ENCODE measurements around the gene ARID1A.

DNA sequence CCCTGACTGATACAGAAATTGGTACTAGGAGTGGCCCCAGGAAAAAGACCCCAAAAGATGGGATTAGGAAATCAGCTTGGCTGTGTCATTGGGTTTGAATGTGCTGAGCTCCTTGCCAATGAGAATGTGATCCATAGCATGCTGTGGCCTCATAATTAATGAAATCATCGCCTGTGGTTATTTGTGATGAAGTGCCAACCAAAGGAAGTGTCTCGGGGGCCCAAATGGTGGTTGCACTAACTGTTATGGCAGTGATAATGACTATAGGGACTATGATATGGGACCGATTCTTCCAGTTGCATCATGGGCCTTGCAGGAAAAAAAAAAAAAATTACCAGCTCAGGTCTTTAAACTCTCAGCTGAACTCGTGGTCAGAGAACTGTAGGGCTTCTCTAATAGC is 115.2 kb downstream of the ARID1A start:
- TF ChIP-seq EZH2 (IDR thresholded peaks at IDR 0.05) (no peak), EZH2phosphoT487 (IDR thresholded peaks at IDR 0.05) (no peak)
- TF ChIP-seq, protein P1, sequence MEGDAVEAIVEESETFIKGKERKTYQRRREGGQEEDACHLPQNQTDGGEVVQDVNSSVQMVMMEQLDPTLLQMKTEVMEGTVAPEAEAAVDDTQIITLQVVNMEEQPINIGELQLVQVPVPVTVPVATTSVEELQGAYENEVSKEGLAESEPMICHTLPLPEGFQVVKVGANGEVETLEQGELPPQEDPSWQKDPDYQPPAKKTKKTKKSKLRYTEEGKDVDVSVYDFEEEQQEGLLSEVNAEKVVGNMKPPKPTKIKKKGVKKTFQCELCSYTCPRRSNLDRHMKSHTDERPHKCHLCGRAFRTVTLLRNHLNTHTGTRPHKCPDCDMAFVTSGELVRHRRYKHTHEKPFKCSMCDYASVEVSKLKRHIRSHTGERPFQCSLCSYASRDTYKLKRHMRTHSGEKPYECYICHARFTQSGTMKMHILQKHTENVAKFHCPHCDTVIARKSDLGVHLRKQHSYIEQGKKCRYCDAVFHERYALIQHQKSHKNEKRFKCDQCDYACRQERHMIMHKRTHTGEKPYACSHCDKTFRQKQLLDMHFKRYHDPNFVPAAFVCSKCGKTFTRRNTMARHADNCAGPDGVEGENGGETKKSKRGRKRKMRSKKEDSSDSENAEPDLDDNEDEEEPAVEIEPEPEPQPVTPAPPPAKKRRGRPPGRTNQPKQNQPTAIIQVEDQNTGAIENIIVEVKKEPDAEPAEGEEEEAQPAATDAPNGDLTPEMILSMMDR (IDR thresholded peaks at IDR 0.05): no peak

All from neural progenitor cell (in vitro differentiated cells).